Esophagus squamous epithelium (tissue), 4 donors: ENCODE data around the gene POU2F2.

ENCODE experiments used
- CTCF ChIP-seq, 6 experiments: fragments of 450-650 bp in 4 of 6; fragments of 200-600 bp in 2 of 6; sonication (generic) in 2 of 6; IDR thresholded peaks; one replicate each; pipeline ENCODE4 v1.5.1; 2016 to 2019; ENCODE audit warnings: antibody characterized with exemption in 6 of 6, mild to moderate bottlenecking in 4 of 6, moderate library complexity in 4 of 6
- POLR2A ChIP-seq, 4 donors: fragments of 450-650 bp; IDR thresholded peaks; one replicate each; pipeline ENCODE4 v1.6.1; 2017; ENCODE audit warnings: antibody characterized with exemption in 4 of 4, mild to moderate bottlenecking in 4 of 4, moderate library complexity in 3 of 4

DNA sequence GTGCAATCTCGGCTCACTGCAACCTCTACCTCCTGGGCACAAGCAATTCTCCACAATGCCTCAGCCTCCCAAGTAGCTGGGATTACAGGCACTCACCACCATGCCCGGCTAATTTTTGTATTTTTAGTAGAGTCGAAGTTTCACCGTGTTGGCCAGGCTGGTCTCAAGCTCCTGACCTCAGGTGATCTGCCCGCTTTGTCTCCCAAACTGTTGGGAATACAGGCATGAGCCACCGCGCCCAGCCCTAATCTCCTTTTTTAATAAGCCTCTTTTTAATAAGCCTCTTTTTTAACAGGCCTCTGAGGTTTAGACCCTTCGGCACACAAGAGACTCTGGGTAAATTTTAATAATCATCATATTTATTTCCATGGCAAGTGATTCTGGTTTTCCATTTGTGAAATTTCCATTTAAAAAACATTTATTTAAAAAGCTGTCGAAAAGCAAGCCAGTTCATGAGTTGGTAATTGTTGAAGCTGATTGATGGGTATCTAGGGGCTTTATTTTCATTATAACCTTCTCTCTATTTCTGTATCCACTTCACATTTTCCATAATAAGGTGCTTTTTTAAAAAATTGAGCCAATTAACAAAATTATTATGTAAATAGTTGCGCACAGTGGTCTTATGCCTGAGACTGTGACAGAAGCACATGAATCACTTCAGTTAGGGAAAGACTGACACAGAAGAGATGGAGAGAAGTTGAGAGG, 11.8 kb downstream of the POU2F2 start:
- TF ChIP-seq CTCF (IDR thresholded peaks at IDR 0.05): no peak
- TF ChIP-seq POLR2A (IDR thresholded peaks at IDR 0.05): no peak
